ENCODE measurements around the gene GRIP1.
"Not testable (repeated sequence)": the region's sequence is repeated elsewhere in the genome, so short reads cannot be mapped to it uniquely, and the experiment has no call there.

GRIP1 gene

GRCh38 chr12:66309606-66310005, 369.3 kb downstream of the GRIP1 start:
- no peak for DNase-seq

- no peak for DNase-seq
Observed at GRCh38 chr12:66304296-66304900, 374.5 kb downstream of the GRIP1 start.

GRCh38 chr12:66303316-66303804, 375.5 kb downstream of the GRIP1 start:
- not testable (repeated sequence) for DNase-seq

- DNase-seq: no peak
Observed at GRCh38 chr12:66302827-66303169, 376.1 kb downstream of the GRIP1 start.

- peak; percentile 76 for DNase-seq
Observed at GRCh38 chr12:66301944-66302826, 376.7 kb downstream of the GRIP1 start, which contains the start of gene HELB. TSS of gene HELB (plus strand) at chr12:66302493. CDS start at chr12:66302604, 111 bp downstream.

- DNase-seq: no peak
Observed at GRCh38 chr12:66297923-66298322, 381.0 kb downstream of the GRIP1 start.
